ENCODE data around the gene FBXL16. TPM values are rescaled to one million over a fixed set of nuclear protein-coding genes. Genes with fewer than 3 reads are reported as not detected.

The FBXL16 gene
- polyA plus RNA-seq, 1 of the 3 experiments (the other 2 are of a cell fraction), result 19.8 TPM

GRCh38 chr16:708019-708418 lies 2.4 kb upstream of the FBXL16 start:
- POLR2A ChIA-PET, result interaction anchor here (0.5 to 2.8 kb wide), 3 partner anchors 12 to 285 kb away, joined by 3 to 19 read pairs (median 4); partner anchors contain the start of genes ANTKMT, CHTF18 and RPUSD1
- 85% methylated on average over 3 of the region's 3 CpGs for WGBS (ENCODE audit: low lambda C conversion rate)
- Histone ChIP-seq H3K9ac (no peak overlapping the region), H3K79me2 (ENCODE audit: insufficient read depth) (peaks cover 22% of the 10 kb centered on the region), H3K4me3 (ENCODE audit: low read depth in 2 of 2, low read length in 1 of 2) (no peak overlapping the region), H3K27ac (ENCODE audit: low read depth in 2 of 2, low read length in 1 of 2) (no peak overlapping the region), H3F3A (replicated peaks; ENCODE audit: insufficient read depth) (peaks cover 27% of the 10 kb centered on the region), H4K20me1 (ENCODE audit: insufficient read depth) (peaks cover 18% of the 10 kb centered on the region), H3K27me3 (ENCODE audit: insufficient read depth) (no peaks in the 10 kb centered on the region), H3K36me3 (replicated peaks in 1 of 2; ENCODE audit: control insufficient read depth in 1 of 2, insufficient read depth in 2 of 2, low read length in 1 of 2) (no peaks in the 10 kb centered on the region), H3K9me3 (no peaks in the 10 kb centered on the region), H2AFZ (ENCODE audit: low read depth) (no peak overlapping the region), H3K9me2 (no peaks in the 10 kb centered on the region), H3K4me2 (no peak overlapping the region), H3K4me1 (ENCODE audit: control insufficient read depth in 1 of 2, insufficient read depth in 2 of 2, low read depth in 1 of 2, low read length in 1 of 2) (peaks cover 23 to 44% of the 10 kb centered on the region in 2 experiments; a peak in 2 of 4 replicates)
- CTCF ChIA-PET, result interaction anchor here (1.6 to 22.4 kb wide), 5 partner anchors 8 to 347 kb away, joined by 4 to 358 read pairs (median 29); partner anchors contain the start of genes ANTKMT, CCDC78, CIAO3 and HAGHL
- TF ChIP-seq GABPA (IDR thresholded peaks at IDR 0.05; ENCODE audit: low read depth) (no peak), CHD2 (IDR thresholded peaks at IDR 0.05; ENCODE audit: low read length, partially characterized antibody) (no peak), MEF2A (IDR thresholded peaks at IDR 0.05; ENCODE audit: borderline replicate concordance, low read depth) (no peak), FOXJ3 (CRISPR knock-in tag; IDR thresholded peaks at IDR 0.05) (no peak), MXI1 (IDR thresholded peaks at IDR 0.05; ENCODE audit: low read depth, low read length) (no peak), JUND (IDR thresholded peaks at IDR 0.05) (no peak), EP300 (IDR thresholded peaks at IDR 0.05; ENCODE audit: borderline replicate concordance in 1 of 2, low read depth in 1 of 2, low read length in 1 of 2) (no peak)
- no peak for DNase-seq

GRCh38 chr16:707062-707538 lies 1.5 kb upstream of the FBXL16 start:
- H3K79me2 ChIP-seq (ENCODE audit: insufficient read depth), result peaks cover 31% of the 10 kb centered on the region
- peaks cover 27% of the 10 kb centered on the region for H4K20me1 ChIP-seq (ENCODE audit: insufficient read depth)
- no peaks in the 10 kb centered on the region for H3K27me3 ChIP-seq (ENCODE audit: insufficient read depth)
- no peaks in the 10 kb centered on the region for H3K9me2 ChIP-seq
- H3K9ac ChIP-seq, result no peak overlapping the region
- H3K27ac ChIP-seq (ENCODE audit: low read depth in 2 of 2, low read length in 1 of 2), result no peak overlapping the region
- DNase-seq, result no peak
- WGBS (ENCODE audit: low lambda C conversion rate), result 77% methylated on average over 5 of the region's 14 CpGs
- peaks cover 23 to 44% of the 10 kb centered on the region in 2 experiments; a peak in 2 of 4 replicates for H3K4me1 ChIP-seq (ENCODE audit: control insufficient read depth in 1 of 2, insufficient read depth in 2 of 2, low read depth in 1 of 2, low read length in 1 of 2)
- TF ChIP-seq MAX (IDR thresholded peaks at IDR 0.05; ENCODE audit: low read depth), result no peak
- TF ChIP-seq RCOR1 (IDR thresholded peaks at IDR 0.05; ENCODE audit: low read length), result no peak
- no peak for TF ChIP-seq RFX5 (IDR thresholded peaks at IDR 0.05; ENCODE audit: low read length)
- TF ChIP-seq ZBTB33 (IDR thresholded peaks at IDR 0.05; ENCODE audit: borderline replicate concordance, low read depth), result no peak
- TF ChIP-seq PBX3 (IDR thresholded peaks at IDR 0.05), result no peak
- TF ChIP-seq TCF12 (IDR thresholded peaks at IDR 0.05), result no peak
- TF ChIP-seq JUND (IDR thresholded peaks at IDR 0.05), result no peak
- no peak for TF ChIP-seq NRF1 (IDR thresholded peaks at IDR 0.05; ENCODE audit: low read depth, low read length)
- TF ChIP-seq EP300 (IDR thresholded peaks at IDR 0.05; ENCODE audit: borderline replicate concordance in 1 of 2, low read depth in 1 of 2, low read length in 1 of 2), result no peak
- TF ChIP-seq IRF3 (IDR thresholded peaks at IDR 0.05; ENCODE audit: low read depth, low read length), result no peak
- TF ChIP-seq FOXJ3 (CRISPR knock-in tag; IDR thresholded peaks at IDR 0.05), result no peak
- TF ChIP-seq SIN3A (IDR thresholded peaks at IDR 0.05; ENCODE audit: borderline replicate concordance, low read depth, low read length), result no peak
- no peak for TF ChIP-seq CHD2 (IDR thresholded peaks at IDR 0.05; ENCODE audit: low read length, partially characterized antibody)
- TF ChIP-seq TEAD4 (IDR thresholded peaks at IDR 0.05; ENCODE audit: borderline replicate concordance, insufficient read depth), result no peak
- TF ChIP-seq USF1 (IDR thresholded peaks at IDR 0.05; ENCODE audit: borderline replicate concordance, low read depth), result no peak
- TF ChIP-seq ELF1 (IDR thresholded peaks at IDR 0.05), result no peak
- TF ChIP-seq SMC3 (IDR thresholded peaks at IDR 0.05; ENCODE audit: low read depth, low read length), result no peak
- TF ChIP-seq YY1 (IDR thresholded peaks at IDR 0.05; ENCODE audit: low read depth), result no peak
- H3K36me3 ChIP-seq (replicated peaks in 1 of 2; ENCODE audit: control insufficient read depth in 1 of 2, insufficient read depth in 2 of 2, low read length in 1 of 2), result no peaks in the 10 kb centered on the region
- H2AFZ ChIP-seq (ENCODE audit: low read depth), result no peak overlapping the region
- CTCF ChIA-PET, result interaction anchor here (1.0 to 22.4 kb wide), 9 partner anchors 9 to 348 kb away, joined by 3 to 358 read pairs (median 5); partner anchors contain the start of genes ANTKMT, CCDC78, CIAO3 and HAGHL
- H3K4me2 ChIP-seq, result no peak overlapping the region
- no peaks in the 10 kb centered on the region for H3K9me3 ChIP-seq
- no peak overlapping the region for H3K4me3 ChIP-seq (ENCODE audit: low read depth in 2 of 2, low read length in 1 of 2)
- POLR2A ChIA-PET, result interaction anchor here (0.6 to 1.2 kb wide), 7 partner anchors 9 to 88 kb away, joined by 3 to 4 read pairs (median 4); partner anchors contain the start of genes ANTKMT and STUB1
- peaks cover 18% of the 10 kb centered on the region for H3F3A ChIP-seq (replicated peaks; ENCODE audit: insufficient read depth)
